Left ventricle myocardium superior (tissue), 1 donor: ENCODE data around the gene CACNA2D4. TPM values are rescaled to one million over a fixed set of nuclear protein-coding genes. Genes with fewer than 3 reads are reported as not detected.

Experiments used
- ATAC-seq: fragments of 200-7000 bp; cut with Tn5 transposase; one replicate; pipeline ENCODE4 v1.9.1; 2020; ENCODE audit warnings: mild to moderate bottlenecking, moderate library complexity
- DNase-seq: peaks from one replicate; pipeline ENCODE4 v3.0.0-alpha.2; 2020
- intact Hi-C: fragments of 100-400 bp; cut with micrococcal nuclease; formaldehyde crosslinking; loops from one replicate; pipeline ENCODE4 v1.11.0; 2022
- total RNA-seq: library from RNA; stranded (reverse); fragmentation: NEBNext Ultra II Directional; extraction: Animal tissue kit (Norgen Biotek cat#: 25700); gene quantifications from one replicate; pipeline ENCODE4 v1.2.1, GENCODE V29; 2021
- donor health status: DM: no; HTN: yes; CAD: no; lungs with severe emphysema.

CACNA2D4 gene
- total RNA-seq, 1 donor from 2014 or later: 1.0 TPM

- DNase-seq: no peak
- ATAC-seq: no peak
- intact Hi-C loops: no loop called here
Observed at GRCh38 chr12:1839956-1840951, 78.2 kb downstream of the CACNA2D4 start.

- ATAC-seq (no peak), DNase-seq (no peak)
- intact Hi-C loops: no loop called here
Observed at GRCh38 chr12:1839464-1839863, 79.0 kb downstream of the CACNA2D4 start.

GRCh38 chr12:1838994-1839365, 79.5 kb downstream of the CACNA2D4 start:
- ATAC-seq (no peak), DNase-seq (no peak)
- intact Hi-C loops: no loop called here

GRCh38 chr12:1838205-1838993, 80.1 kb downstream of the CACNA2D4 start:
- no peak for ATAC-seq
- intact Hi-C loops: no loop called here
- DNase-seq: no peak

GRCh38 chr12:1837541-1838204, 80.8 kb downstream of the CACNA2D4 start:
- no peak for DNase-seq
- intact Hi-C loops: no loop called here

GRCh38 chr12:1836854-1837421, 81.5 kb downstream of the CACNA2D4 start:
- ATAC-seq: no peak
- DNase-seq: no peak
- intact Hi-C loops: no loop called here

More at GRCh38 chr12:1837541-1838204, 80.8 kb downstream of the CACNA2D4 start:
- ATAC-seq: no peak

- ATAC-seq (no peak), DNase-seq (no peak)
- intact Hi-C loops: no loop called here
Observed at GRCh38 chr12:1836241-1836803, 82.1 kb downstream of the CACNA2D4 start.

GRCh38 chr12:1835211-1836131, 83.0 kb downstream of the CACNA2D4 start:
- DNase-seq (no peak), ATAC-seq (no peak)
- intact Hi-C loops: no loop called here

- ATAC-seq (no peak), DNase-seq (no peak)
- intact Hi-C loops: no loop called here
Observed at GRCh38 chr12:1834186-1834925, 84.1 kb downstream of the CACNA2D4 start.

GRCh38 chr12:1833596-1834028, 84.8 kb downstream of the CACNA2D4 start:
- ATAC-seq (no peak), DNase-seq (no peak)
- intact Hi-C loops: no loop called here

GRCh38 chr12:1832801-1833595, 85.5 kb downstream of the CACNA2D4 start:
- DNase-seq (no peak), ATAC-seq (no peak)
- intact Hi-C loops: no loop called here

- ATAC-seq (peak; percentile 88), DNase-seq (peak; percentile 68)
- intact Hi-C loops: no loop called here
Observed at GRCh38 chr12:1830981-1831963, 87.2 kb downstream of the CACNA2D4 start.

GRCh38 chr12:1830401-1830845, 88.0 kb downstream of the CACNA2D4 start:
- intact Hi-C loops: no loop called here
- DNase-seq (no peak), ATAC-seq (no peak)

GRCh38 chr12:1829306-1829900, 89.0 kb downstream of the CACNA2D4 start:
- no peak for DNase-seq
- ATAC-seq: no peak
- intact Hi-C loops: no loop called here

- ATAC-seq (no peak), DNase-seq (no peak)
- intact Hi-C loops: no loop called here
Observed at GRCh38 chr12:1828856-1829255, 89.6 kb downstream of the CACNA2D4 start.
